GM12891 (cell line): ENCODE data around the gene ANKS1B.

Experiments used
- POLR2A ChIP-seq: IDR thresholded peaks from 2 replicates; pipeline ENCODE4 v1.6.1; 2011; ENCODE audit warnings: low read depth, low read length, control low read depth
- POLR2AphosphoS5 ChIP-seq: IDR thresholded peaks from 2 replicates; pipeline ENCODE4 v1.6.1; 2011; ENCODE audit warnings: low read depth, low read length, control low read depth
- POU2F2 ChIP-seq: IDR thresholded peaks from 2 replicates; pipeline ENCODE4 v1.6.1; 2011; ENCODE audit warnings: low read depth, mild to moderate bottlenecking, control low read depth, low read length, moderate library complexity
- SPI1 ChIP-seq: IDR thresholded peaks from 2 replicates; pipeline ENCODE4 v1.6.1; 2011; ENCODE audit warnings: low read depth, low read length, control low read depth
- TAF1 ChIP-seq: IDR thresholded peaks from 2 replicates; pipeline ENCODE4 v1.6.1; 2011; ENCODE audit warnings: low read depth, low read length, control low read depth

DNA sequence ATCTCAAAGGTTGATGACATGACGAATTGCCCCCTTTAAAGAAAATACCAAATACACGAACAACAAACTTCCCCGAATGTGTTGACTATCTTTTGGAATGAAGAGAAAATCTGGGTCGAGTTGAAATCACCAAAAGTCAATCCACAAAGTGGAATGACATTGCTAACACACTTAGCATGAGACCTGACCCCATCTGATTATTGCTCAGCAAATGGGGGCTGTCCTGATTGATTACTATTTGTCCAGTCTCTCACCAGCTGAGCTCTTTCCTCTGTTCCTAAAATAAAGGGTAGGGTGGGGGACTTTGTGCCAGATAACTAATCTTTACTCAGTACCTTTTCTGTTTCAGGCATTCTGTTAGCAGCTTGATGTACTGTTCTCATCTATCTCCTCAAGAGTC lies 1116.2 kb downstream of the ANKS1B start:
- TF ChIP-seq POLR2A (no peak), POLR2AphosphoS5 (no peak), POU2F2 (no peak), TAF1 (no peak), SPI1 (no peak)
